ENCODE results near the gene CFAP210. TPM values are rescaled to one million over a fixed set of nuclear protein-coding genes. Genes with fewer than 3 reads are reported as not detected.

The CFAP210 gene
- total RNA-seq, 5 donors from 2014 or later (not counting 1 experiment from before 2014, with no cell fraction given) = 0.35 to 0.96 TPM; not detected in 3

GRCh38 chr2:169640104-169640503, 54.1 kb downstream of the CFAP210 start:
- Histone ChIP-seq H3K36me3 (ENCODE audit: control insufficient read depth in 2 of 2, extremely low read depth in 1 of 2, insufficient read depth in 1 of 2, low read length in 1 of 2) (peaks cover 0 to 27% of the 10 kb centered on the region in 2 donors), H3K9me3 (no peaks in the 10 kb centered on the region), H3K4me1 (ENCODE audit: control insufficient read depth in 1 of 2, extremely low read depth in 1 of 2, insufficient read depth in 2 of 2, low read length in 2 of 2) (no peaks in the 10 kb centered on the region), H3K4me3 (ENCODE audit: control insufficient read depth in 1 of 2, extremely low read depth in 1 of 2, low read length in 1 of 2) (no peak overlapping the region), H3K27me3 (replicated peaks in 1 of 2; ENCODE audit: control insufficient read depth in 2 of 2, extremely low read depth in 1 of 2, insufficient read depth in 2 of 2, low read length in 1 of 2) (no peaks in the 10 kb centered on the region), H3K27ac (ENCODE audit: low read length) (no peak overlapping the region)
- H3K4me1 Mint-ChIP-seq = no peaks in the 10 kb centered on the region
- no peak for ATAC-seq (replicated peaks in 1 of 4)
- H3K9me3 Mint-ChIP-seq = peaks cover 0 to 12% (median 0%) of the 10 kb centered on the region in 3 donors
- H3K27me3 Mint-ChIP-seq = no peaks in the 10 kb centered on the region
- H3K27ac Mint-ChIP-seq = no peak overlapping the region
- H3K36me3 Mint-ChIP-seq = peaks cover 24% of the 10 kb centered on the region
- CTCF ChIA-PET = no interaction called here
- DNase-seq = no peak
- H3K4me3 Mint-ChIP-seq = no peak overlapping the region
- POLR2A ChIA-PET = interaction anchor here (0.5 to 0.6 kb wide), 2 partner anchors 28 to 52 kb away, joined by 3 to 8 read pairs; no protein-coding TSS in a partner anchor
- WGBS (ENCODE audit: insufficient coverage) = 100% methylated on average over 2 of the region's 2 CpGs

GRCh38 chr2:169637620-169638019, 56.6 kb downstream of the CFAP210 start:
- Mint-ChIP-seq H3K27ac (no peak overlapping the region), H3K9me3 (peaks cover 0 to 4% (median 0%) of the 10 kb centered on the region in 3 donors), H3K4me1 (no peaks in the 10 kb centered on the region), H3K36me3 (peaks cover 33% of the 10 kb centered on the region), H3K4me3 (no peak overlapping the region), H3K27me3 (no peaks in the 10 kb centered on the region)
- no peak for ATAC-seq (replicated peaks in 1 of 4)
- ChIA-PET CTCF (no interaction called here), POLR2A (interaction anchor here in 1 of 2 donors (0.7 kb wide), 1 partner anchor 45 kb away, joined by 5 read pairs; no protein-coding TSS in a partner anchor)
- Histone ChIP-seq H3K36me3 (ENCODE audit: control insufficient read depth in 2 of 2, extremely low read depth in 1 of 2, insufficient read depth in 1 of 2, low read length in 1 of 2) (peaks cover 0 to 49% of the 10 kb centered on the region in 2 donors), H3K27me3 (replicated peaks in 1 of 2; ENCODE audit: control insufficient read depth in 2 of 2, extremely low read depth in 1 of 2, insufficient read depth in 2 of 2, low read length in 1 of 2) (no peaks in the 10 kb centered on the region), H3K27ac (ENCODE audit: low read length) (no peak overlapping the region), H3K4me3 (ENCODE audit: control insufficient read depth in 1 of 2, extremely low read depth in 1 of 2, low read length in 1 of 2) (no peak overlapping the region), H3K4me1 (ENCODE audit: control insufficient read depth in 1 of 2, extremely low read depth in 1 of 2, insufficient read depth in 2 of 2, low read length in 2 of 2) (no peaks in the 10 kb centered on the region), H3K9me3 (no peaks in the 10 kb centered on the region)
- WGBS (ENCODE audit: insufficient coverage) = no CpG with 5 or more reads among the region's 3 CpGs
- no peak for DNase-seq

- CTCF ChIA-PET = no interaction called here
- Histone ChIP-seq H3K4me3 (ENCODE audit: control insufficient read depth in 1 of 2, extremely low read depth in 1 of 2, low read length in 1 of 2) (no peak overlapping the region), H3K27me3 (replicated peaks in 1 of 2; ENCODE audit: control insufficient read depth in 2 of 2, extremely low read depth in 1 of 2, insufficient read depth in 2 of 2, low read length in 1 of 2) (no peaks in the 10 kb centered on the region), H3K36me3 (ENCODE audit: control insufficient read depth in 2 of 2, extremely low read depth in 1 of 2, insufficient read depth in 1 of 2, low read length in 1 of 2) (peaks cover 0 to 58% of the 10 kb centered on the region in 2 donors), H3K27ac (ENCODE audit: low read length) (no peak overlapping the region), H3K4me1 (ENCODE audit: control insufficient read depth in 1 of 2, extremely low read depth in 1 of 2, insufficient read depth in 2 of 2, low read length in 2 of 2) (no peaks in the 10 kb centered on the region), H3K9me3 (no peaks in the 10 kb centered on the region)
- WGBS (ENCODE audit: insufficient coverage) = 100% methylated on average over 2 of the region's 8 CpGs
- POLR2A ChIA-PET = no interaction called here
- Mint-ChIP-seq H3K27me3 (no peaks in the 10 kb centered on the region), H3K36me3 (peaks cover 33% of the 10 kb centered on the region), H3K4me3 (no peak overlapping the region), H3K27ac (no peak overlapping the region), H3K4me1 (no peaks in the 10 kb centered on the region), H3K9me3 (no peaks in the 10 kb centered on the region)
- no peak for ATAC-seq (replicated peaks in 1 of 4)
- no peak for DNase-seq
These were observed 57.6 kb downstream of the CFAP210 start for GRCh38 chr2:169636440-169637097.

GRCh38 chr2:169625781-169626180, 68.4 kb downstream of the CFAP210 start:
- Histone ChIP-seq H3K27me3 (replicated peaks in 1 of 2; ENCODE audit: control insufficient read depth in 2 of 2, extremely low read depth in 1 of 2, insufficient read depth in 2 of 2, low read length in 1 of 2) (no peaks in the 10 kb centered on the region), H3K36me3 (ENCODE audit: control insufficient read depth in 2 of 2, extremely low read depth in 1 of 2, insufficient read depth in 1 of 2, low read length in 1 of 2) (peaks cover 0 to 35% of the 10 kb centered on the region in 2 donors), H3K4me1 (ENCODE audit: control insufficient read depth in 1 of 2, extremely low read depth in 1 of 2, insufficient read depth in 2 of 2, low read length in 2 of 2) (no peaks in the 10 kb centered on the region), H3K9me3 (no peaks in the 10 kb centered on the region), H3K27ac (ENCODE audit: low read length) (no peak overlapping the region), H3K4me3 (ENCODE audit: control insufficient read depth in 1 of 2, extremely low read depth in 1 of 2, low read length in 1 of 2) (no peak overlapping the region)
- ChIA-PET CTCF (no interaction called here), POLR2A (no interaction called here)
- Mint-ChIP-seq H3K9me3 (no peaks in the 10 kb centered on the region), H3K4me1 (peaks cover 0 to 3% (median 1%) of the 10 kb centered on the region in 3 donors), H3K36me3 (peaks cover 46% of the 10 kb centered on the region), H3K27ac (no peak overlapping the region), H3K4me3 (no peak overlapping the region), H3K27me3 (no peaks in the 10 kb centered on the region)
- 93% methylated on average over 2 of the region's 3 CpGs for WGBS (ENCODE audit: insufficient coverage)
- no peak for DNase-seq
- ATAC-seq (replicated peaks in 1 of 4) = no peak

GRCh38 chr2:169623235-169623634, 71.0 kb downstream of the CFAP210 start:
- peaks cover 21 to 24% (median 22%) of the 10 kb centered on the region in 3 donors for H3K4me1 Mint-ChIP-seq
- CTCF ChIA-PET = no interaction called here
- no peak for ATAC-seq (replicated peaks in 1 of 4)
- Histone ChIP-seq H3K4me3 (ENCODE audit: control insufficient read depth in 1 of 2, extremely low read depth in 1 of 2, low read length in 1 of 2) (no peak overlapping the region), H3K9me3 (no peaks in the 10 kb centered on the region), H3K4me1 (ENCODE audit: control insufficient read depth in 1 of 2, extremely low read depth in 1 of 2, insufficient read depth in 2 of 2, low read length in 2 of 2) (no peaks in the 10 kb centered on the region), H3K27me3 (replicated peaks in 1 of 2; ENCODE audit: control insufficient read depth in 2 of 2, extremely low read depth in 1 of 2, insufficient read depth in 2 of 2, low read length in 1 of 2) (no peaks in the 10 kb centered on the region), H3K36me3 (ENCODE audit: control insufficient read depth in 2 of 2, extremely low read depth in 1 of 2, insufficient read depth in 1 of 2, low read length in 1 of 2) (peaks cover 0 to 39% of the 10 kb centered on the region in 2 donors), H3K27ac (ENCODE audit: low read length) (no peak overlapping the region)
- H3K27ac Mint-ChIP-seq = no peak overlapping the region
- no peak overlapping the region for H3K4me3 Mint-ChIP-seq
- no peak for DNase-seq
- H3K9me3 Mint-ChIP-seq = no peaks in the 10 kb centered on the region
- H3K27me3 Mint-ChIP-seq = no peaks in the 10 kb centered on the region
- POLR2A ChIA-PET = interaction anchor here in 1 of 2 donors (0.6 kb wide), 1 partner anchor 156 kb away, joined by 9 read pairs; no protein-coding TSS in a partner anchor
- H3K36me3 Mint-ChIP-seq = peaks cover 60% of the 10 kb centered on the region
- WGBS (ENCODE audit: insufficient coverage) = no CpG with 5 or more reads among the region's 4 CpGs

- ATAC-seq (replicated peaks in 1 of 4) (no peak), DNase-seq (no peak)
- no peak overlapping the region for H3K4me3 Mint-ChIP-seq
- H3K4me1 Mint-ChIP-seq = peaks cover 30 to 41% (median 39%) of the 10 kb centered on the region in 3 donors
- no peaks in the 10 kb centered on the region for H3K4me1 ChIP-seq (ENCODE audit: control insufficient read depth in 1 of 2, extremely low read depth in 1 of 2, insufficient read depth in 2 of 2, low read length in 2 of 2)
- CTCF ChIA-PET = no interaction called here
- H3K27me3 Mint-ChIP-seq = no peaks in the 10 kb centered on the region
- peaks cover 3% of the 10 kb centered on the region for H3K9me3 ChIP-seq
- H3K27ac Mint-ChIP-seq = no peak overlapping the region
- POLR2A ChIA-PET = no interaction called here
- H3K36me3 Mint-ChIP-seq = peaks cover 71% of the 10 kb centered on the region
- H3K4me3 ChIP-seq (ENCODE audit: control insufficient read depth in 1 of 2, extremely low read depth in 1 of 2, low read length in 1 of 2) = no peak overlapping the region
- peaks cover 4 to 35% of the 10 kb centered on the region in 2 donors for H3K36me3 ChIP-seq (ENCODE audit: control insufficient read depth in 2 of 2, extremely low read depth in 1 of 2, insufficient read depth in 1 of 2, low read length in 1 of 2)
- H3K27me3 ChIP-seq (replicated peaks in 1 of 2; ENCODE audit: control insufficient read depth in 2 of 2, extremely low read depth in 1 of 2, insufficient read depth in 2 of 2, low read length in 1 of 2) = no peaks in the 10 kb centered on the region
- WGBS (ENCODE audit: insufficient coverage) = no CpG with 5 or more reads among the region's 1 CpG
- H3K27ac ChIP-seq (ENCODE audit: low read length) = no peak overlapping the region
- peaks cover 4 to 10% (median 4%) of the 10 kb centered on the region in 3 donors for H3K9me3 Mint-ChIP-seq
These were observed 73.7 kb downstream of the CFAP210 start for GRCh38 chr2:169620509-169620908.
